ENCODE data around the gene RAB17. TPM values are rescaled to one million over a fixed set of nuclear protein-coding genes. Genes with fewer than 3 reads are reported as not detected.

The RAB17 gene
- total RNA-seq, 1 experiment from 2014 or later = 2.0 TPM

- DNase-seq (ENCODE audit: low read depth) = no peak
Observed at GRCh38 chr2:237577956-237578870, 12.3 kb downstream of the RAB17 start.

GRCh38 chr2:237577458-237577857, 13.1 kb downstream of the RAB17 start:
- no peak for DNase-seq (ENCODE audit: low read depth)

- DNase-seq (ENCODE audit: low read depth) = no peak
Observed at GRCh38 chr2:237576974-237577373, 13.6 kb downstream of the RAB17 start.

GRCh38 chr2:237575869-237576862, 14.4 kb downstream of the RAB17 start:
- DNase-seq (ENCODE audit: low read depth) = no peak

GRCh38 chr2:237574894-237575868, 15.4 kb downstream of the RAB17 start:
- DNase-seq (ENCODE audit: low read depth) = no peak

GRCh38 chr2:237574467-237574866, 16.1 kb downstream of the RAB17 start:
- no peak for DNase-seq (ENCODE audit: low read depth)

- no peak for DNase-seq (ENCODE audit: low read depth)
Observed at GRCh38 chr2:237573721-237574415, 16.7 kb downstream of the RAB17 start.

GRCh38 chr2:237572742-237573101, 17.8 kb downstream of the RAB17 start:
- no peak for DNase-seq (ENCODE audit: low read depth)

GRCh38 chr2:237572021-237572741, 18.4 kb downstream of the RAB17 start:
- DNase-seq (ENCODE audit: low read depth) = peak; percentile 84

GRCh38 chr2:237571551-237571950, 19.0 kb downstream of the RAB17 start:
- DNase-seq (ENCODE audit: low read depth) = no peak

- no peak for DNase-seq (ENCODE audit: low read depth)
Observed at GRCh38 chr2:237570776-237571335, 19.7 kb downstream of the RAB17 start.

GRCh38 chr2:237569896-237570295, 20.6 kb downstream of the RAB17 start:
- DNase-seq (ENCODE audit: low read depth) = no peak

GRCh38 chr2:237569041-237569440, 21.5 kb downstream of the RAB17 start:
- DNase-seq (ENCODE audit: low read depth) = no peak

- no peak for DNase-seq (ENCODE audit: low read depth)
Observed at GRCh38 chr2:237568121-237568660, 22.3 kb downstream of the RAB17 start.

- DNase-seq (ENCODE audit: low read depth) = no peak
Observed at GRCh38 chr2:237567276-237568029, 23.1 kb downstream of the RAB17 start.

GRCh38 chr2:237566401-237567235, 23.9 kb downstream of the RAB17 start, which contains the start of gene PRLH:
Gene PRLH (plus strand): TSS chr2:237566574. CDS start chr2:237566574, 0 bp downstream.
- DNase-seq (ENCODE audit: low read depth) = no peak

- no peak for DNase-seq (ENCODE audit: low read depth)
Observed at GRCh38 chr2:237565974-237566373, 24.6 kb downstream of the RAB17 start.

Measured in LHCN-M2 (cell line).